Hepatocyte (in vitro differentiated cells): Measurements from ENCODE around the gene MAGI2. TPM values are rescaled to one million over a fixed set of nuclear protein-coding genes. Genes with fewer than 3 reads are reported as not detected.

Experiments
- DNase-seq: peaks from one replicate; pipeline ENCODE4 v3.0.0-alpha.2; 2016; ENCODE audit warnings: low spot score
- H2AFZ ChIP-seq: fragments of 200-600 bp; sonication (generic); 2 replicates; pipeline ENCODE4 v1.6.0; 2016; ENCODE audit warnings: antibody characterized with exemption, mild to moderate bottlenecking
- H3K27ac ChIP-seq: fragments of 200-600 bp; sonication (generic); 2 replicates; pipeline ENCODE4 v1.5.1; 2016; ENCODE audit warnings: mild to moderate bottlenecking
- H3K27me3 ChIP-seq: fragments of 200-600 bp; sonication (generic); 2 replicates; pipeline ENCODE4 v1.6.1; 2016
- H3K36me3 ChIP-seq: fragments of 200-600 bp; sonication (generic); replicated peaks from 2 replicates; pipeline ENCODE4 v1.5.1; 2016; ENCODE audit warnings: low read depth; ENCODE audit not compliant: insufficient read depth
- H3K4me1 ChIP-seq: fragments of 200-600 bp; sonication (generic); 2 replicates; pipeline ENCODE4 v1.5.1; 2016; ENCODE audit warnings: mild to moderate bottlenecking, moderate library complexity; ENCODE audit not compliant: insufficient read depth
- H3K4me2 ChIP-seq: fragments of 200-600 bp; sonication (generic); 2 replicates; pipeline ENCODE4 v1.6.0; 2016
- H3K4me3 ChIP-seq: fragments of 200-600 bp; sonication (generic); 2 replicates; pipeline ENCODE4 v1.5.1; 2016; ENCODE audit warnings: mild to moderate bottlenecking
- H3K79me2 ChIP-seq: fragments of 200-600 bp; sonication (generic); 2 replicates; pipeline ENCODE4 v1.6.0; 2017; ENCODE audit warnings: mild to moderate bottlenecking
- H3K9me2 ChIP-seq: fragments of 200-600 bp; sonication (generic); replicated peaks from 2 replicates; pipeline ENCODE4 v1.6.0; 2017; ENCODE audit warnings: mild to moderate bottlenecking; ENCODE audit not compliant: insufficient read depth
- H3K9me3 ChIP-seq: fragments of 200-600 bp; sonication (generic); 2 replicates; pipeline ENCODE4 v1.5.1; 2016; ENCODE audit warnings: low read depth, mild to moderate bottlenecking
- H4K20me1 ChIP-seq: fragments of 200-600 bp; sonication (generic); 2 replicates; pipeline ENCODE4 v1.6.0; 2016; ENCODE audit warnings: mild to moderate bottlenecking; ENCODE audit not compliant: insufficient read depth, poor library complexity, severe bottlenecking
- EZH2 ChIP-seq: fragments of 200-600 bp; sonication (generic); IDR thresholded peaks from 2 replicates; pipeline ENCODE4 v1.6.1; 2016; ENCODE audit warnings: antibody characterized with exemption, mild to moderate bottlenecking, borderline replicate concordance
- EZH2phosphoT487 ChIP-seq: fragments of 200-600 bp; sonication (generic); IDR thresholded peaks from one replicate; pipeline ENCODE4 v1.6.1; 2018; ENCODE audit warnings: antibody characterized with exemption, mild to moderate bottlenecking, low read depth, moderate library complexity; ENCODE audit not compliant: unreplicated experiment, severe bottlenecking
- WGBS: methylation state at CpG from one replicate; pipeline ENCODE4 v1.1.6; 2016; ENCODE audit warnings: low lambda C conversion rate; ENCODE audit errors: missing lambda C conversion rate; 5-methylcytosine and 5-hydroxymethylcytosine counted together
- polyA plus RNA-seq: library from polyadenylated mRNA; unstranded; fragments of >200 nt; fragmentation: Nextera tagmentation; extraction: Ambion mirVana; gene quantifications from 2 replicates; pipeline ENCODE4 v1.2.1, GENCODE V29; 2016
- total RNA-seq: library from RNA; depleted of rRNA; stranded (reverse); fragments of >200 nt; gene quantifications from 2 replicates; pipeline ENCODE4 v1.2.3, GENCODE V29; 2014
- TF ChIP-seq, protein P1 (sequence below): fragments of 200-600 bp; sonication (generic); IDR thresholded peaks from 2 replicates; pipeline ENCODE4 v1.5.1; 2016; ENCODE audit warnings: antibody characterized with exemption, mild to moderate bottlenecking; ENCODE audit not compliant: poor library complexity

Gene MAGI2
- total and polyA plus RNA-seq, 2 experiments from 2014 or later = 3.1 to 6.7 TPM

DNA sequence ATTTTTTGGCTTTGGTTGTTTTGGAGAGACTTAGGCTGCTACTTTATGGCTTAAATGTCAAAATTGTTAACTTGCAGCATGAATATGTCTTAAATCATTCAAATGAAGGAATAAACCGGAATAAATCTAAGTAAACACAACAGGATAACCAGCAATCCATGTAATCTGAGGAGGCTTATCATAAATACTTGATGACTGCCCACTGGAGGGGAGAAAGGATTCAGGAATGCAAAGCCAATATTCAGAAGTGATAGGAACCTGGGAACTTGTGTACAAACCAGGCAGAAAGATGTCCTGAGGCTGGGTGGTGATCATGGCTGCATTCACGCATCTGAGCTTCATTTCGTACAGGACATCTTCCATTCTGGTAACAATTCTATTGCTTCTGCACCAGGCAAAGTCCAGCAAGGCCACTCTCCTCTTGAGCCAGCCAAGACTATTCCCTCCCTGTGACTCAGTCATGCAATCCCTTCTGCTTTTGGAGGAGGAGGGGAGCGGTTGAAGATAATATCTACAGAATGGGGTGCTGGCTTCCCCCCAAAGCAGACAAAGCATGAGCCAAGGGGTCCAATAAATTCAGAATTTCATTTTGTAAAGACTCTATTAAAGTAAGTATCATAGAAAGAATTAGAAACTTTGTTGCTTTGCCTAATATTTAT, 1280.4 kb downstream of the MAGI2 start:
- H3K36me3 ChIP-seq = no peaks in the 10 kb centered on the region
- WGBS = 43% methylated on average over 4 of the region's 4 CpGs
- no peaks in the 10 kb centered on the region for H3K27me3 ChIP-seq
- no peaks in the 10 kb centered on the region for H4K20me1 ChIP-seq
- no peaks in the 10 kb centered on the region for H3K9me3 ChIP-seq
- no peaks in the 10 kb centered on the region for H3K9me2 ChIP-seq
- TF ChIP-seq, protein P1, sequence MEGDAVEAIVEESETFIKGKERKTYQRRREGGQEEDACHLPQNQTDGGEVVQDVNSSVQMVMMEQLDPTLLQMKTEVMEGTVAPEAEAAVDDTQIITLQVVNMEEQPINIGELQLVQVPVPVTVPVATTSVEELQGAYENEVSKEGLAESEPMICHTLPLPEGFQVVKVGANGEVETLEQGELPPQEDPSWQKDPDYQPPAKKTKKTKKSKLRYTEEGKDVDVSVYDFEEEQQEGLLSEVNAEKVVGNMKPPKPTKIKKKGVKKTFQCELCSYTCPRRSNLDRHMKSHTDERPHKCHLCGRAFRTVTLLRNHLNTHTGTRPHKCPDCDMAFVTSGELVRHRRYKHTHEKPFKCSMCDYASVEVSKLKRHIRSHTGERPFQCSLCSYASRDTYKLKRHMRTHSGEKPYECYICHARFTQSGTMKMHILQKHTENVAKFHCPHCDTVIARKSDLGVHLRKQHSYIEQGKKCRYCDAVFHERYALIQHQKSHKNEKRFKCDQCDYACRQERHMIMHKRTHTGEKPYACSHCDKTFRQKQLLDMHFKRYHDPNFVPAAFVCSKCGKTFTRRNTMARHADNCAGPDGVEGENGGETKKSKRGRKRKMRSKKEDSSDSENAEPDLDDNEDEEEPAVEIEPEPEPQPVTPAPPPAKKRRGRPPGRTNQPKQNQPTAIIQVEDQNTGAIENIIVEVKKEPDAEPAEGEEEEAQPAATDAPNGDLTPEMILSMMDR = no peak
- no peak for TF ChIP-seq EZH2phosphoT487
- TF ChIP-seq EZH2 = no peak
- no peak for DNase-seq
- H3K27ac ChIP-seq = no peak overlapping the region
- no peak overlapping the region for H2AFZ ChIP-seq
- no peak overlapping the region for H3K4me2 ChIP-seq
- no peak overlapping the region for H3K4me3 ChIP-seq
- peaks cover 16% of the 10 kb centered on the region for H3K4me1 ChIP-seq
- no peaks in the 10 kb centered on the region for H3K79me2 ChIP-seq

DNA sequence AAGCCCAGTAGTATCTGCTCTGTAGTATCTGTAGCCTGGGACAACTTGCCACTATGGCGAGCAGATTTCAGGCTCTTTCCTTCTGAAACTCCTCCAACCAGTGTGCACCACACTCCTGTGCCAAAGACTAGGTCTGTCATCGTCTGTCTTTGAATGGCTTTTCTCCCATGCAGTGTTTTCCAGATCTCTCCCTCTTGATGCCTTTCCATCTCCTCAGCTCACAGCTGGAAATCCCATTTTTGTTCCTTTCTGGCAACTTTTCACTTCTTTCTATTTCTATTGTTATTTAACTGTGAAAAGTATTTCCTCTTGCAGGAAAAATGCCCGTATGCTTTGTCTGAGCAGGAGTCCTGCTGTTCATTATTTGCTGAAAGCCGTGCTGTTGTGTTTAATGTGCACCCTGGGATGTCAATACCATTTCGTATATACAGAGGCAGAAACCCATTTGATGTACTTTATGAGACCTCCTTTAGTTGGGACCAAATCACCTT, 1281.2 kb downstream of the MAGI2 start:
- WGBS = 33% methylated on average over 5 of the region's 5 CpGs
- Histone ChIP-seq H3K36me3 (no peaks in the 10 kb centered on the region), H3K27me3 (no peaks in the 10 kb centered on the region), H3K79me2 (no peaks in the 10 kb centered on the region), H4K20me1 (no peaks in the 10 kb centered on the region), H3K9me3 (no peaks in the 10 kb centered on the region), H3K4me2 (no peak overlapping the region), H3K27ac (no peak overlapping the region), H3K4me1 (peaks cover 16% of the 10 kb centered on the region), H3K4me3 (no peak overlapping the region), H2AFZ (no peak overlapping the region), H3K9me2 (no peaks in the 10 kb centered on the region)
- no peak for DNase-seq
- TF ChIP-seq EZH2phosphoT487 (no peak), EZH2 (no peak)
- TF ChIP-seq, protein P1 = no peak

DNA sequence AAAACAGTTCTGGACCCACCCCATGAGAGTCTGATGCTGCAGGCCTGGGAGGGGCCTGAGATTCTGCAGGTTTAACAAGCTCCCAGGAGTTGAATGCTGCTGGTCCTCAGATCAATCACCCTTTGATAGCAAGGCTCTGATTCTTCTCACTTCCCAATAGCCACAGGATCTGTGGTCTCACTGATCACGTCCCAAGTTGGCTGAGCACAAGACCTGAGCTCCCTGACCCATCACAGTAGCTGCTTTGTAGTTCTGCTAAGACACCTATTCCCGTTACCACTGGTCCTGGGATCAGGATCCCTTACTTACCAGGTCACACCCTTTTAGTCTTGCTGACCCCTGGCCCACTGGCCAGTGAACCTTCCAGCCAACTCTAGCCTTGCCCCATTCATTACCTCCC, 1282.1 kb downstream of the MAGI2 start:
- Histone ChIP-seq H2AFZ (no peak overlapping the region), H3K4me1 (peaks cover 16% of the 10 kb centered on the region), H3K27ac (no peak overlapping the region), H3K9me2 (no peaks in the 10 kb centered on the region), H3K4me3 (no peak overlapping the region), H3K36me3 (no peaks in the 10 kb centered on the region), H4K20me1 (no peaks in the 10 kb centered on the region), H3K9me3 (no peaks in the 10 kb centered on the region), H3K4me2 (no peak overlapping the region), H3K27me3 (no peaks in the 10 kb centered on the region), H3K79me2 (no peaks in the 10 kb centered on the region)
- no peak for DNase-seq
- TF ChIP-seq EZH2phosphoT487 (no peak), EZH2 (no peak)
- TF ChIP-seq, protein P1 = no peak
- 100% methylated on average over 2 of the region's 2 CpGs for WGBS
